Caco-2 (cell line): Measurements from ENCODE around the gene LBHD1. TPM values are rescaled to one million over a fixed set of nuclear protein-coding genes. Genes with fewer than 3 reads are reported as not detected.
"Not testable (repeated sequence)": the region's sequence is repeated elsewhere in the genome, so short reads cannot be mapped to it uniquely, and the experiment has no call there.

Experiments
- BruUV-seq: library from RNA; stranded (reverse); fragments of 400-500 nt; replicated peaks from 2 replicates; lab custom pipeline; 2021; lab: Mats Ljungman, UMichigan
- CTCF ChIA-PET: fragments of 300-600 bp; sonication (Branson Sonifier 250); formaldehyde crosslinking; loops from one replicate; lab custom pipeline; 2022; ENCODE audit warnings: antibody characterized with exemption; lab: Charles Lee
- POLR2A ChIA-PET: fragments of 300-600 bp; sonication (Branson Sonifier 250); formaldehyde crosslinking; loops from one replicate; lab custom pipeline; 2022; ENCODE audit warnings: antibody characterized with exemption; lab: Charles Lee
- DNase-seq, 2 experiments: peaks; one replicate each; pipeline versions ENCODE4 v3.0.0 to v3.0.0-alpha.2; 2020 to 2022
- H3K27me3 ChIP-seq: replicated peaks from 2 replicates; pipeline ENCODE4 v1.6.0; 2011; ENCODE audit warnings: low read length; ENCODE audit not compliant: control insufficient read depth, insufficient read depth
- H3K36me3 ChIP-seq: 2 replicates; pipeline ENCODE4 v1.5.1; 2011; ENCODE audit warnings: low read length; ENCODE audit not compliant: control insufficient read depth, insufficient read depth
- H3K4me1 ChIP-seq: fragments of 250-450 bp; sonication (Bioruptor Pico); 2 replicates; pipeline ENCODE4 v1.5.1; 2020; ENCODE audit warnings: mild to moderate bottlenecking
- H3K4me3 ChIP-seq: 2 replicates; pipeline ENCODE4 v1.5.1; 2011; ENCODE audit warnings: low read depth, mild to moderate bottlenecking, control low read depth, low read length
- H3K9me3 ChIP-seq: fragments of 250-450 bp; sonication (Bioruptor Pico); 2 replicates; pipeline ENCODE4 v1.5.1; 2020; ENCODE audit warnings: mild to moderate bottlenecking, moderate library complexity
- H3K27ac Mint-ChIP-seq: one replicate; pipeline ENCODE4 v1.8.0; 2022; ENCODE audit warnings: mixed read lengths; ENCODE audit not compliant: unreplicated experiment
- H3K27me3 Mint-ChIP-seq: one replicate; pipeline ENCODE4 v1.8.0; 2022; ENCODE audit warnings: mixed read lengths; ENCODE audit not compliant: insufficient read depth, unreplicated experiment
- H3K36me3 Mint-ChIP-seq: one replicate; pipeline ENCODE4 v1.8.0; 2022; ENCODE audit warnings: mild to moderate bottlenecking, mixed read lengths; ENCODE audit not compliant: insufficient read depth, unreplicated experiment
- H3K4me1 Mint-ChIP-seq: one replicate; pipeline ENCODE4 v1.8.0; 2022; ENCODE audit warnings: low read depth, mixed read lengths; ENCODE audit not compliant: unreplicated experiment
- H3K4me3 Mint-ChIP-seq: one replicate; pipeline ENCODE4 v1.8.0; 2022; ENCODE audit warnings: mild to moderate bottlenecking, moderate library complexity, mixed read lengths; ENCODE audit not compliant: unreplicated experiment
- H3K9me3 Mint-ChIP-seq: one replicate; pipeline ENCODE4 v1.8.0; 2022; ENCODE audit warnings: mixed read lengths; ENCODE audit not compliant: unreplicated experiment
- intact Hi-C: fragments of 100-400 bp; cut with micrococcal nuclease; formaldehyde crosslinking; loops from one replicate; pipeline ENCODE4 v1.10.0; 2022; ENCODE audit not compliant: unreplicated experiment
- total RNA-seq: library from RNA; stranded (reverse); gene quantifications from 2 replicates; pipeline ENCODE4 v1.2.3, GENCODE V29; 2022
- TF ChIP-seq, protein P1 (sequence below), 2 experiments: fragments of 200-600 bp in 1 of 2; IDR thresholded peaks; 1 replicate in 1 of 2; 2 replicates in 1 of 2; pipeline versions ENCODE4 v1.5.1 to v1.8.0; 2011 to 2022; ENCODE audit warnings: antibody characterized with exemption in 1 of 2, control low read depth in 1 of 2, inconsistent platforms in 1 of 2, low read depth in 1 of 2, low read length in 1 of 2, mild to moderate bottlenecking in 1 of 2, moderate library complexity in 1 of 2; ENCODE audit not compliant: insufficient read depth in 1 of 2, severe bottlenecking in 1 of 2, unreplicated experiment in 1 of 2

LBHD1 gene
- total RNA-seq, 1 experiment from 2014 or later: 11.9 TPM

DNA sequence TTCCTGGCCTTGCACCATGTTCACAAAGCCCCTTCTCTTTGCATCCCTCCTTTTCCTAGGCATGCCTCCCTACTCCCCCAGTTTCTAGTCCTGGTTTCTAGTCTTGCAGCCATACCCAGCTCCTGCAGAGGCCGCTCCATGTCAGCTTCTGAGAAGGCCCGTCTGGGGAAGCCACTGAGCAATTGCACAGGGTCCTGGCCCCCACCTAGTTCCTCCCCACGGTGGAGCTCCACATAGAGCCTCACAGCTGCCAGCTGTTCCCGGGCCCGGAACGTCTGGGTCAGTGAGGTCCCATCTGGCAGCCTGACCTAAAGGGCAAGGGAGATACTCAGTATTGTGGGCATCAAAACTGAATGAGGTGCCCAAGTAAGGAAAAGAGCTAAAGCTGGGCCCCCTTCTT is 4.6 kb upstream of the LBHD1 start:
- Histone ChIP-seq H3K36me3 (no peaks in the 10 kb centered on the region; the same call in 1 of the 2 replicates), H3K4me3 (no peak overlapping the region), H3K9me3 (no peaks in the 10 kb centered on the region), H3K4me1 (peaks cover 9% of the 10 kb centered on the region), H3K27me3 (no peaks in the 10 kb centered on the region)
- no TSS peak for BruUV-seq
- no peak for DNase-seq
- Mint-ChIP-seq H3K36me3 (peaks cover 49% of the 10 kb centered on the region), H3K4me1 (peaks cover 15% of the 10 kb centered on the region), H3K27me3 (no peaks in the 10 kb centered on the region), H3K27ac (no peak overlapping the region), H3K9me3 (no peaks in the 10 kb centered on the region), H3K4me3 (peak overlapping the region; percentile 81)
- intact Hi-C loops: loop anchor here (10.0 kb wide), 1 partner anchor 282 kb away; no protein-coding TSS in a partner anchor
- CTCF ChIA-PET: interaction anchor here (1.9 kb wide), 1 partner anchor 110 kb away, joined by 7 read pairs; no protein-coding TSS in a partner anchor
- POLR2A ChIA-PET: interaction anchor here (0.5 to 1.0 kb wide), 3 partner anchors 12 to 214 kb away, joined by 4 to 11 read pairs (median 10); partner anchors contain the start of genes C11orf98, CSKMT and TTC9C
- TF ChIP-seq, protein P1, sequence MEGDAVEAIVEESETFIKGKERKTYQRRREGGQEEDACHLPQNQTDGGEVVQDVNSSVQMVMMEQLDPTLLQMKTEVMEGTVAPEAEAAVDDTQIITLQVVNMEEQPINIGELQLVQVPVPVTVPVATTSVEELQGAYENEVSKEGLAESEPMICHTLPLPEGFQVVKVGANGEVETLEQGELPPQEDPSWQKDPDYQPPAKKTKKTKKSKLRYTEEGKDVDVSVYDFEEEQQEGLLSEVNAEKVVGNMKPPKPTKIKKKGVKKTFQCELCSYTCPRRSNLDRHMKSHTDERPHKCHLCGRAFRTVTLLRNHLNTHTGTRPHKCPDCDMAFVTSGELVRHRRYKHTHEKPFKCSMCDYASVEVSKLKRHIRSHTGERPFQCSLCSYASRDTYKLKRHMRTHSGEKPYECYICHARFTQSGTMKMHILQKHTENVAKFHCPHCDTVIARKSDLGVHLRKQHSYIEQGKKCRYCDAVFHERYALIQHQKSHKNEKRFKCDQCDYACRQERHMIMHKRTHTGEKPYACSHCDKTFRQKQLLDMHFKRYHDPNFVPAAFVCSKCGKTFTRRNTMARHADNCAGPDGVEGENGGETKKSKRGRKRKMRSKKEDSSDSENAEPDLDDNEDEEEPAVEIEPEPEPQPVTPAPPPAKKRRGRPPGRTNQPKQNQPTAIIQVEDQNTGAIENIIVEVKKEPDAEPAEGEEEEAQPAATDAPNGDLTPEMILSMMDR (IDR thresholded peaks at IDR 0.05; ENCODE audit: insufficient read depth in 1 of 2, low read depth in 1 of 2, low read length in 1 of 2, severe bottlenecking in 1 of 2, unreplicated experiment in 1 of 2): no peak

DNA sequence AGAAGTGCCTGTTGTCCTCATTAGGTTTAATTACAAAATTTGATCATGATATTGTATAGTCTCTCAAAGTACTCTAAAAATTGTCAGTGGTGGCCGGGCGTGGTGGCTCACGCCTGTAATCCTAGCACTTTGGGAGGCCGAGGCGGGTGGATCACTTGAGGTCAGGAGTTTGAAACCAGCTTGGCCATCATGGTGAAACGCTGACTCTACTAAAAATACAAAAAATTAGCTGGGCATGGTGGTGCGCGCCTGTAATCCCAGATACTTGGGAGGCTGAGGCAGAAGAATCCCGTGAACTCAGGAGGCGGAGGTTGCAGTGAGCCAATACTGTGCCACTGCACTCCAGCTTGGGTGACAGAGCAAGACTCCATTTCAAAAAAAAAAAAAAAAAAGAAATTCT is 3.3 kb upstream of the LBHD1 start:
- H3K4me3 ChIP-seq, H3K36me3 ChIP-seq, BruUV-seq, CTCF ChIA-PET, H3K9me3 Mint-ChIP-seq, H3K4me3 Mint-ChIP-seq, H3K9me3 ChIP-seq, H3K27me3 Mint-ChIP-seq, DNase-seq, H3K27me3 ChIP-seq, H3K27ac Mint-ChIP-seq: not testable (repeated sequence)
- peaks cover 24% of the 10 kb centered on the region for H3K4me1 Mint-ChIP-seq
- POLR2A ChIA-PET: interaction anchor here (0.6 to 1.4 kb wide), 2 partner anchors 10 to 54 kb away, joined by 4 to 7 read pairs; partner anchors contain the start of genes C11orf98 and CSKMT
- intact Hi-C loops: loop anchor here (10.0 kb wide), 1 partner anchor 281 kb away; no protein-coding TSS in a partner anchor
- H3K36me3 Mint-ChIP-seq: peaks cover 62% of the 10 kb centered on the region
- H3K4me1 ChIP-seq: peaks cover 14% of the 10 kb centered on the region

DNA sequence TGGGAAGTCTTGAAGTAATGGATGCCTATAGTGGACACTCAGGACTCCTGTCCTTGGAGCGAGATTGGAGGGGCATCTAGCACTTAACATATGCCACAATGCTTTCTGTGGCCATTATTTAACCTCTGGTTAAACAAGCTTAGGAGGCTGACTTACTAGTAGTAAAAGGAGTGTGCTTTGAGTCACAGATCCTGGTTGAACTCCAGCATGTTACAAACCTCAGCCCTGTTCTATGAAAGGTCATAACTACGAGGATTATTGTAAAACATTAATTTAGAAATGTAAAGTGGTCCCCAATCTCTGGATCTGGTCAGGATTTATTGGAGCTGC is 1.1 kb upstream of the LBHD1 start:
- Mint-ChIP-seq H3K27me3 (no peaks in the 10 kb centered on the region), H3K4me1 (peaks cover 28% of the 10 kb centered on the region), H3K27ac (no peak overlapping the region), H3K4me3 (peak overlapping the region; percentile 98), H3K9me3 (no peaks in the 10 kb centered on the region), H3K36me3 (peaks cover 66% of the 10 kb centered on the region)
- intact Hi-C loops: loop anchor here (10.0 kb wide), 1 partner anchor 278 kb away; no protein-coding TSS in a partner anchor
- Histone ChIP-seq H3K9me3 (no peaks in the 10 kb centered on the region), H3K4me1 (peaks cover 25% of the 10 kb centered on the region), H3K27me3 (no peaks in the 10 kb centered on the region), H3K4me3 (no peak overlapping the region), H3K36me3 (no peaks in the 10 kb centered on the region; the same call in 1 of the 2 replicates)
- DNase-seq: no peak
- ChIA-PET POLR2A (interaction anchor here (0.7 to 2.3 kb wide), 4 partner anchors 8 to 99 kb away, joined by 3 to 23 read pairs (median 4); partner anchors contain the start of genes C11orf98, EEF1G, HNRNPUL2 and TTC9C), CTCF (interaction anchor here (0.6 to 0.7 kb wide), 2 partner anchors 35 to 63 kb away, joined by 3 to 4 read pairs; no protein-coding TSS in a partner anchor)
- TF ChIP-seq, protein P1 (IDR thresholded peaks at IDR 0.05; ENCODE audit: insufficient read depth in 1 of 2, low read depth in 1 of 2, low read length in 1 of 2, severe bottlenecking in 1 of 2, unreplicated experiment in 1 of 2): no peak
- no TSS peak for BruUV-seq
